ENCODE data around the gene TMEM94. TPM values are rescaled to one million over a fixed set of nuclear protein-coding genes. Genes with fewer than 3 reads are reported as not detected.

Gene TMEM94
- total and polyA plus RNA-seq, 2 of the 4 experiments (the other 2 are of a cell fraction): 8.4 to 64.7 TPM

DNA sequence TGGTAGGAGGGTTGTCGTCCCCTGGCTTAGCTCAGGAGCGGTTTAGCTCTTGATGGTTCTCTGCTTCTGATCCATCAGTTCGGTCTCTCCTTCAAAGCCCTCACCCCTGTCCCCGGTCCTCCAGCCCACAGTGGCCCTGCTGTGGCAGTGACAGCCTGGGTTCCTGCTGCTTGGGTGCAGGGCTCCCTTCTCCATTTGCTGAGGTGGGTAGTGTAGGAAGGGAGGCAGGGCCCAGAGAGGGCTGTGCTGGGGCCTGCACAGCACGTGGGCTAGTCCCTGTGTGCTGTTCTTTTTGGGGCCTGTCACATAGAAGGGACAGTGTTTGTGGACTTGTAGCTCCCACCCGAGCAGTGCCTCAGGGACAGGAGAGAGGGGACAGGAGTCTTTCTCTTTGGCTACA, 18.3 kb downstream of the TMEM94 start:
- dilution Hi-C loops (cut with HindIII; ENCODE audit: low sequenced_read_pairs, unreplicated experiment): no loop called here
- no peak overlapping the region for H2BK120ac ChIP-seq (ENCODE audit: low read depth, low read length)
- no TSS peak for BruUV-seq (replicated peaks)
- no peak overlapping the region for H4K91ac ChIP-seq (ENCODE audit: insufficient read depth, low read depth, low read length)
- H2BK5ac ChIP-seq (ENCODE audit: low read depth, low read length, poor library complexity, severe bottlenecking): no peak overlapping the region
- no peak overlapping the region for H3K4me3 ChIP-seq (ENCODE audit: insufficient read depth, low read depth, low read length)
- ATAC-seq (ENCODE audit: low read depth) (no peak), DNase-seq (no peak)
- ChIA-PET CTCF (no interaction called here), POLR2A (ENCODE audit: unreplicated experiment) (no interaction called here)
- H3K9ac ChIP-seq (ENCODE audit: low read depth, low read length): no peak overlapping the region
- H3K4ac ChIP-seq (ENCODE audit: low read depth, low read length): no peak overlapping the region
- H4K5ac ChIP-seq (ENCODE audit: low read depth, low read length): no peak overlapping the region
- H3K79me1 ChIP-seq (ENCODE audit: low read depth in 1 of 2, low read length in 2 of 2): peaks cover 9 to 46% of the 10 kb centered on the region in 2 experiments; a peak in 3 of 4 replicates
- no peak overlapping the region for H2BK20ac ChIP-seq (ENCODE audit: low read depth, low read length)
- no peak overlapping the region for H4K8ac ChIP-seq (ENCODE audit: low read depth in 2 of 2, low read length in 2 of 2)
- peaks cover 4% of the 10 kb centered on the region; the same call in 1 of the 2 replicates for H3K9me1 ChIP-seq (ENCODE audit: insufficient read depth, low read length)
- no peak overlapping the region for H3K56ac ChIP-seq (ENCODE audit: extremely low read depth, insufficient read depth, low read length)
- peaks cover 10% of the 10 kb centered on the region for H3K4me1 ChIP-seq (ENCODE audit: control insufficient read depth, insufficient read depth, low read length)
- TF ChIP-seq MXI1 (IDR thresholded peaks at IDR 0.05; ENCODE audit: borderline replicate concordance, low read depth, low read length) (no peak), RFX5 (IDR thresholded peaks at IDR 0.05; ENCODE audit: low read depth, low read length) (no peak), MAFK (IDR thresholded peaks at IDR 0.05; ENCODE audit: low read depth, low read length) (no peak), FOS (IDR thresholded peaks at IDR 0.05; ENCODE audit: low read depth, low read length) (no peak), SMC3 (IDR thresholded peaks at IDR 0.05; ENCODE audit: low read depth, low read length) (no peak), NFE2L2 (IDR thresholded peaks at IDR 0.05; ENCODE audit: low read depth, low read length) (no peak), POLR2A (IDR thresholded peaks at IDR 0.05; ENCODE audit: low read depth, low read length) (no peak)
- WGBS, 2 experiments (ENCODE audit: extremely low coverage in 2 of 2, insufficient read length in 1 of 2): no CpG with 5 or more reads among the region's 6 CpGs
- H2BK15ac ChIP-seq (ENCODE audit: low read depth, low read length): no peak overlapping the region
- intact Hi-C loops (cut with micrococcal nuclease): no loop called here
- H3K14ac ChIP-seq (replicated peaks; ENCODE audit: low read depth, low read length): no peak overlapping the region
- H3K23ac ChIP-seq (ENCODE audit: low read depth, low read length): no peak overlapping the region
- in situ Hi-C loops (cut with MboI; ENCODE audit: low sequenced_read_pairs): no loop called here
- no peak overlapping the region for H2AK5ac ChIP-seq (ENCODE audit: low read depth, low read length)
- peaks cover 24% of the 10 kb centered on the region for H4K20me1 ChIP-seq (ENCODE audit: insufficient read depth, low read length)
- no peak overlapping the region for H3K18ac ChIP-seq (ENCODE audit: low read depth, low read length)
- H3K27me3 ChIP-seq (ENCODE audit: control insufficient read depth, insufficient read depth, low read length): no peaks in the 10 kb centered on the region
- H2AFZ ChIP-seq (replicated peaks; ENCODE audit: low read length, poor library complexity): no peak overlapping the region
- no peak overlapping the region for H2AK9ac ChIP-seq (replicated peaks; ENCODE audit: low read depth, low read length, poor library complexity)
- H3K27ac ChIP-seq (ENCODE audit: insufficient read depth, low read length): no peak overlapping the region
- no peak overlapping the region for H3K4me2 ChIP-seq (ENCODE audit: low read depth, low read length)
- H3K9me3 ChIP-seq (ENCODE audit: control insufficient read depth, insufficient read depth, low read length): no peaks in the 10 kb centered on the region
- H3K36me3 ChIP-seq (ENCODE audit: control insufficient read depth, insufficient read depth, low read length): peaks cover 19% of the 10 kb centered on the region; the same call in 1 of the 2 replicates

Data from IMR-90 (cell line).